Lower leg skin (tissue), 3 donors: ENCODE results near the gene PSME2.

Experiments
- POLR2A ChIP-seq, 2 donors: fragments of 450-650 bp; IDR thresholded peaks; one replicate each; pipeline ENCODE4 v1.6.1; 2016 to 2017; ENCODE audit warnings: antibody characterized with exemption in 2 of 2, mild to moderate bottlenecking in 1 of 2, moderate library complexity in 1 of 2
- TF ChIP-seq, protein P1 (sequence below), 3 donors: fragments of 450-650 bp; IDR thresholded peaks; one replicate each; pipeline ENCODE4 v1.5.1; 2016; ENCODE audit warnings: antibody characterized with exemption in 3 of 3, mild to moderate bottlenecking in 3 of 3, moderate library complexity in 2 of 3

GRCh38 chr14:24122898-24123297, 23.5 kb downstream of the PSME2 start:
- TF ChIP-seq, protein P1, sequence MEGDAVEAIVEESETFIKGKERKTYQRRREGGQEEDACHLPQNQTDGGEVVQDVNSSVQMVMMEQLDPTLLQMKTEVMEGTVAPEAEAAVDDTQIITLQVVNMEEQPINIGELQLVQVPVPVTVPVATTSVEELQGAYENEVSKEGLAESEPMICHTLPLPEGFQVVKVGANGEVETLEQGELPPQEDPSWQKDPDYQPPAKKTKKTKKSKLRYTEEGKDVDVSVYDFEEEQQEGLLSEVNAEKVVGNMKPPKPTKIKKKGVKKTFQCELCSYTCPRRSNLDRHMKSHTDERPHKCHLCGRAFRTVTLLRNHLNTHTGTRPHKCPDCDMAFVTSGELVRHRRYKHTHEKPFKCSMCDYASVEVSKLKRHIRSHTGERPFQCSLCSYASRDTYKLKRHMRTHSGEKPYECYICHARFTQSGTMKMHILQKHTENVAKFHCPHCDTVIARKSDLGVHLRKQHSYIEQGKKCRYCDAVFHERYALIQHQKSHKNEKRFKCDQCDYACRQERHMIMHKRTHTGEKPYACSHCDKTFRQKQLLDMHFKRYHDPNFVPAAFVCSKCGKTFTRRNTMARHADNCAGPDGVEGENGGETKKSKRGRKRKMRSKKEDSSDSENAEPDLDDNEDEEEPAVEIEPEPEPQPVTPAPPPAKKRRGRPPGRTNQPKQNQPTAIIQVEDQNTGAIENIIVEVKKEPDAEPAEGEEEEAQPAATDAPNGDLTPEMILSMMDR (IDR thresholded peaks at IDR 0.05) = no peak
- TF ChIP-seq POLR2A (IDR thresholded peaks at IDR 0.05) = no peak
